Lower leg skin (tissue), 4 donors: Measurements from ENCODE around the gene CNKSR3. TPM values are rescaled to one million over a fixed set of nuclear protein-coding genes. Genes with fewer than 3 reads are reported as not detected.

Source experiments
- DNase-seq, 2 donors: peaks; one replicate each; pipeline ENCODE4 v3.0.0-alpha.2; 2019; ENCODE audit warnings: low spot score in 2 of 2
- H3K4me3 ChIP-seq: fragments of 200-600 bp; sonication (generic); 2 replicates; pipeline ENCODE4 v1.5.1; 2017; ENCODE audit warnings: mild to moderate bottlenecking, low read depth; ENCODE audit not compliant: poor library complexity, severe bottlenecking
- POLR2A ChIP-seq, 2 donors: fragments of 450-650 bp; IDR thresholded peaks; one replicate each; pipeline ENCODE4 v1.6.1; 2016 to 2017; ENCODE audit warnings: antibody characterized with exemption in 2 of 2, mild to moderate bottlenecking in 1 of 2, moderate library complexity in 1 of 2
- whole genome bisulfite sequencing, 2 donors: methylation state at CpG; one replicate each; pipeline ENCODE4 v1.1.5; 2018; 5-methylcytosine and 5-hydroxymethylcytosine counted together
- intact Hi-C: fragments of 100-400 bp; cut with DNase I; formaldehyde crosslinking; loops from one replicate; pipeline ENCODE4 v1.15.0; 2023; ENCODE audit warnings: low total_unique reads
- total RNA-seq, 4 donors: library from RNA; depleted of rRNA; stranded (reverse); fragments of >200 nt; gene quantifications; one replicate each; pipeline ENCODE4 v1.1.0, GENCODE V29; 2016
- TF ChIP-seq, protein P1 (sequence below), 3 donors: fragments of 450-650 bp; IDR thresholded peaks; one replicate each; pipeline ENCODE4 v1.5.1; 2016; ENCODE audit warnings: antibody characterized with exemption in 3 of 3, mild to moderate bottlenecking in 3 of 3, moderate library complexity in 2 of 3

Gene CNKSR3
- total RNA-seq, 4 donors from 2014 or later, result 8.8 to 11.1 (median 9.4) TPM

DNA sequence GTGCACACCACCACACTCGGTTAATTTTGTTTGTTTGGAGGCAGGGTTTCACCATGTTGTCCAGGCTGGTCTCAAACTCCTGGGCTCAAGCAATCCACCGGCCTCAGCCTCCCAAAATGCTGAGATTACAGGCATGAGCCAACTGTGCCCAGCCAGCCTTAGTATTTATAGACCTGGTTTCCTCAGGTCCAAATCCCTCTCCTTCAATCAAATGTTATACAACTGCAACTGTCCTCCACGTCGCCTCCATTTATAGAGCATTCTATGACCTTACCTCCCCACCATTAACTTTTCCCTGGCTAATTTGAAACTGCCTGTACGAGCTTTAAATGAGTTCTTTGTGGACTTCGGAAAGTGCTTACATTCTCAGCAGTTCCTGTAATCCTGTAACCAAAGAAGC lies 114.6 kb downstream of the CNKSR3 start:
- H3K4me3 ChIP-seq, result no peak overlapping the region
- DNase-seq, result no peak
- WGBS, 2 donors, result 91 to 92% methylated on average over 6 of the region's 6 CpGs
- intact Hi-C loops, result loop anchor here (5.0 kb wide), 1 partner anchor 1144 kb away; no protein-coding TSS in a partner anchor
- no peak for TF ChIP-seq POLR2A (IDR thresholded peaks at IDR 0.05)
- TF ChIP-seq, protein P1, sequence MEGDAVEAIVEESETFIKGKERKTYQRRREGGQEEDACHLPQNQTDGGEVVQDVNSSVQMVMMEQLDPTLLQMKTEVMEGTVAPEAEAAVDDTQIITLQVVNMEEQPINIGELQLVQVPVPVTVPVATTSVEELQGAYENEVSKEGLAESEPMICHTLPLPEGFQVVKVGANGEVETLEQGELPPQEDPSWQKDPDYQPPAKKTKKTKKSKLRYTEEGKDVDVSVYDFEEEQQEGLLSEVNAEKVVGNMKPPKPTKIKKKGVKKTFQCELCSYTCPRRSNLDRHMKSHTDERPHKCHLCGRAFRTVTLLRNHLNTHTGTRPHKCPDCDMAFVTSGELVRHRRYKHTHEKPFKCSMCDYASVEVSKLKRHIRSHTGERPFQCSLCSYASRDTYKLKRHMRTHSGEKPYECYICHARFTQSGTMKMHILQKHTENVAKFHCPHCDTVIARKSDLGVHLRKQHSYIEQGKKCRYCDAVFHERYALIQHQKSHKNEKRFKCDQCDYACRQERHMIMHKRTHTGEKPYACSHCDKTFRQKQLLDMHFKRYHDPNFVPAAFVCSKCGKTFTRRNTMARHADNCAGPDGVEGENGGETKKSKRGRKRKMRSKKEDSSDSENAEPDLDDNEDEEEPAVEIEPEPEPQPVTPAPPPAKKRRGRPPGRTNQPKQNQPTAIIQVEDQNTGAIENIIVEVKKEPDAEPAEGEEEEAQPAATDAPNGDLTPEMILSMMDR (IDR thresholded peaks at IDR 0.05), result no peak

DNA sequence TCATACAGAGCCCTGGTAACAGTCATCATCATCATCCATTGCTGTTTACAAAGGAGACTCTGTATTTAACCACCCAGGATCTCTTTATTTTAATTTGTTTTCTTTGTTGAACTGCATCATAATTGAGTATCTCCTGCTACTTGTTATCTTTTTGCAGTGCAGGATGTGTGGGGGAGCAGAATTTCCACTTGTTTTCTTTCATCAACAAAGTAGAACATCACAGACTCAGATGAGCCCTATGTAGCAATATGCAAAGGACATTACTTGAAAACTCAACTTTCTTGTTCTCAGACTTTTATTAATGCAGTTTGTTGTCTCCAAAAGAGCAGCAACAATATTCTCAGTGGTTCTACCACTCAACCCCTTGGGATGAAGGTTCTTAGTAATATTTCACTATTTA lies 115.2 kb downstream of the CNKSR3 start:
- TF ChIP-seq, protein P1 (IDR thresholded peaks at IDR 0.05), result no peak
- TF ChIP-seq POLR2A (IDR thresholded peaks at IDR 0.05), result no peak
- intact Hi-C loops, result loop anchor here (5.0 kb wide), 1 partner anchor 1143 kb away; no protein-coding TSS in a partner anchor
- no peak overlapping the region for H3K4me3 ChIP-seq
- DNase-seq, result no peak

DNA sequence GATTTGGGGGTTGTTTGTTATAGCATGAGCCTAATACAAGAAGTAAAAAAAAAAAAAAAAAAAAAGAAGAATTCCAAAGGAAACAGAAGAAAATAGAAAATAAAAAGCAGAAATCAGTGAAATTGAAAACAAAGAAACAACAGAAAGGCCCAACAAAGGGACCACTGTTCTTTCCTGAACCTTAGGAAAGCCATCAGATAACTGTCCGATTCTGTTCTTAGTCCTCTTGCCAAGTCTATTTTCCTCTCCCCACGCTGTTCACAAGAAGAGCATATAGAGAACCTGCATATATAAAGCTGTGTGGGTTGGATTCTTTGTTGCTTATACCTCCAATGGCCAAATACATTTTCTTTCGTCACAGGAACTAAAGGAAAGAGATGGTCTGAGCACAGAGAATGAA lies 115.9 kb downstream of the CNKSR3 start:
- intact Hi-C loops, result no loop called here
- DNase-seq, result no peak
- WGBS, 2 donors, result 81 to 85% methylated on average over 3 of the region's 3 CpGs
- no peak overlapping the region for H3K4me3 ChIP-seq
- TF ChIP-seq POLR2A (IDR thresholded peaks at IDR 0.05), result no peak
- TF ChIP-seq, protein P1 (IDR thresholded peaks at IDR 0.05), result no peak

DNA sequence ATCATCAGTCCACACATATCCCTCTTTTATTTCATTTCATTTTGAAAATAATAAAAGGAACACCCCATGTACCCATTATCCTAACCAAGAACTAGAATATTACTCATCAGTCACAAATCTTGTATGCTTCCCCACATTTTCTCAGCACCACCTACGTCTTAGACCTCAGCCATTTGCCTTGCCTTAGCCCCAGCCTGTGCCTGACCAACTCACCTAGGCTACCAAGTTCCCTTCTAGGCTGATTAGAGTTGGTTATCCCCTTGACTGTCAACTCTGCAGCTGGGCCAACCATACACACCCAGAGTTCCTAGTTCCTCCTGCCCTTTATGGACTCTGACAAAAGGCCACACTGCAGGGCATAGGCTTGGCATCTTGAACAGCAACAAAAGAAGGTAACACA lies 120.5 kb downstream of the CNKSR3 start:
- TF ChIP-seq POLR2A (IDR thresholded peaks at IDR 0.05), result no peak
- TF ChIP-seq, protein P1 (IDR thresholded peaks at IDR 0.05), result no peak
- intact Hi-C loops, result no loop called here
- WGBS, 2 donors, result 90 to 97% methylated on average over 1 of the region's 1 CpG
- no peak overlapping the region for H3K4me3 ChIP-seq
- DNase-seq, result no peak

GRCh38 chr6:154388803-154389202 lies 121.7 kb downstream of the CNKSR3 start:
- H3K4me3 ChIP-seq, result no peak overlapping the region
- no peak for DNase-seq
- no peak for TF ChIP-seq POLR2A (IDR thresholded peaks at IDR 0.05)
- TF ChIP-seq, protein P1 (IDR thresholded peaks at IDR 0.05), result no peak
- 96% methylated on average over 3 of the region's 3 CpGs for WGBS, 2 donors
- intact Hi-C loops, result no loop called here
